Colonic mucosa (tissue), 4 donors: ENCODE data around the gene PKHD1. TPM values are rescaled to one million over a fixed set of nuclear protein-coding genes. Genes with fewer than 3 reads are reported as not detected.

Source experiments
- DNase-seq: peaks from one replicate; pipeline ENCODE4 v3.0.0-alpha.2; 2020
- H3K27ac ChIP-seq: fragments of 200-600 bp; one replicate; pipeline ENCODE4 v1.8.0; 2021
- H3K27me3 ChIP-seq: fragments of 200-600 bp; one replicate; pipeline ENCODE4 v1.8.0; 2021
- H3K36me3 ChIP-seq: fragments of 200-600 bp; one replicate; pipeline ENCODE4 v1.8.0; 2021
- H3K4me1 ChIP-seq: fragments of 200-600 bp; one replicate; pipeline ENCODE4 v1.8.0; 2021; ENCODE audit warnings: mild to moderate bottlenecking
- H3K4me3 ChIP-seq: fragments of 200-600 bp; one replicate; pipeline ENCODE4 v1.8.0; 2021
- H3K9ac ChIP-seq, 2 donors: one replicate each; pipeline ENCODE4 v1.7.0; 2013; ENCODE audit warnings: control low read depth in 2 of 2, low read depth in 2 of 2, low read length in 2 of 2
- H3K9me3 ChIP-seq: fragments of 200-600 bp; one replicate; pipeline ENCODE4 v1.8.0; 2021
- CTCF ChIP-seq: fragments of 200-600 bp; IDR thresholded peaks from one replicate; pipeline ENCODE4 v1.8.0; 2022; ENCODE audit warnings: antibody characterized with exemption, mild to moderate bottlenecking
- intact Hi-C: fragments of 100-400 bp; cut with DNase I; formaldehyde crosslinking; loops from one replicate; pipeline ENCODE4 v1.14.1; 2022
- total RNA-seq, 2 donors: library from RNA; stranded (reverse); fragmentation: NEBNext Ultra II Directional in 1 of 2; extraction: Animal tissue kit (Norgen Biotek cat#: 25700) in 1 of 2; gene quantifications; one replicate each; pipeline ENCODE4 v1.2.1, GENCODE V29; 2021
- donor health status: healthy.
- donor health status: DM: no; HTN: no; CAD: no.
- donor health status: DM: no; HTN: no; CAD: no.

The PKHD1 gene
- total RNA-seq, 2 donors from 2014 or later: 0.08 to 0.10 TPM

- no peak overlapping the region for H3K27ac ChIP-seq
- DNase-seq: no peak
- H3K9me3 ChIP-seq: no peaks in the 10 kb centered on the region
- H3K27me3 ChIP-seq: no peaks in the 10 kb centered on the region
- H3K4me1 ChIP-seq: no peaks in the 10 kb centered on the region
- no peak overlapping the region for H3K4me3 ChIP-seq
- no peaks in the 10 kb centered on the region for H3K36me3 ChIP-seq
- H3K9ac ChIP-seq: no peak overlapping the region
- intact Hi-C loops: no loop called here
- no peak for TF ChIP-seq CTCF
Measured at GRCh38 chr6:51932956-51933355, 154.5 kb downstream of the PKHD1 start.

- intact Hi-C loops: no loop called here
Measured at GRCh38 chr6:51930602-51931001, 156.8 kb downstream of the PKHD1 start.

GRCh38 chr6:51929934-51930574, 157.4 kb downstream of the PKHD1 start:
- no peak for DNase-seq
- no peaks in the 10 kb centered on the region for H3K9me3 ChIP-seq
- H3K4me1 ChIP-seq: no peaks in the 10 kb centered on the region
- H3K9ac ChIP-seq: no peak overlapping the region
- no peak overlapping the region for H3K4me3 ChIP-seq
- TF ChIP-seq CTCF: no peak
- H3K27me3 ChIP-seq: no peaks in the 10 kb centered on the region
- intact Hi-C loops: no loop called here
- no peaks in the 10 kb centered on the region for H3K36me3 ChIP-seq
- no peak overlapping the region for H3K27ac ChIP-seq

More at GRCh38 chr6:51930602-51931001, 156.8 kb downstream of the PKHD1 start:
- TF ChIP-seq CTCF: no peak
- Histone ChIP-seq H3K27me3 (no peaks in the 10 kb centered on the region), H3K4me3 (no peak overlapping the region), H3K27ac (no peak overlapping the region), H3K4me1 (no peaks in the 10 kb centered on the region), H3K36me3 (no peaks in the 10 kb centered on the region), H3K9me3 (no peaks in the 10 kb centered on the region), H3K9ac (no peak overlapping the region)
- no peak for DNase-seq

DNA sequence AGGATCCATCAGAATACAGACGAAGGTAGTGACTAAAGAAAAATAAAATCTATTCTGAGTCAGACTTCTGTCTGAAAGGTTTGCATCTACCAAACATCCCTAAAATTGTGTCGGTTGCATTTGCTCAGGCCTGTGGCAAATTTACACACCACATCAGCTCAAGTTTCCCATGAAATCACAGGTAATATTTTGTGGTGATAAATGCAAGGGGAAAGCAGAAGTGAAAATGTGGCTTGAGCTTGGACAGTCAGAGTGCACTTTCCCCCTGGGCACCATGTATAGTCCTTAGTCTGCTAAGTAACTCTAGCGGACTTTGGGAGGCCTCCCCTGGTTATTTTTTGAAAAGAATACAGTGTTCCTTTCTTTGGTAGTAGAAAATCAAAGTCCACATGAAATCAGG, 159.1 kb downstream of the PKHD1 start:
- no peak for DNase-seq
- H3K4me3 ChIP-seq: no peak overlapping the region
- no peak overlapping the region for H3K27ac ChIP-seq
- no peak for TF ChIP-seq CTCF
- H3K9ac ChIP-seq: no peak overlapping the region
- H3K36me3 ChIP-seq: no peaks in the 10 kb centered on the region
- H3K27me3 ChIP-seq: no peaks in the 10 kb centered on the region
- H3K4me1 ChIP-seq: no peaks in the 10 kb centered on the region
- intact Hi-C loops: no loop called here
- no peaks in the 10 kb centered on the region for H3K9me3 ChIP-seq

- intact Hi-C loops: no loop called here
- no peaks in the 10 kb centered on the region for H3K9me3 ChIP-seq
- DNase-seq: no peak
- H3K27ac ChIP-seq: no peak overlapping the region
- H3K4me1 ChIP-seq: no peaks in the 10 kb centered on the region
- TF ChIP-seq CTCF: no peak
- H3K27me3 ChIP-seq: no peaks in the 10 kb centered on the region
- H3K4me3 ChIP-seq: no peak overlapping the region
- no peak overlapping the region for H3K9ac ChIP-seq
- H3K36me3 ChIP-seq: no peaks in the 10 kb centered on the region
Measured at GRCh38 chr6:51927450-51927849, 160.0 kb downstream of the PKHD1 start.
